ENCODE results near the gene SLC44A5. TPM values are rescaled to one million over a fixed set of nuclear protein-coding genes. Genes with fewer than 3 reads are reported as not detected.
"Not testable (repeated sequence)": the region's sequence is repeated elsewhere in the genome, so short reads cannot be mapped to it uniquely, and the experiment has no call there.

SLC44A5 gene
- total and polyA plus RNA-seq, 10 of the 15 experiments (the other 5 are each of a cell fraction or from before 2014, with no cell fraction given) = 0.04 to 1.3 TPM; not detected in 8

GRCh38 chr1:75188892-75189291 lies 422.0 kb downstream of the SLC44A5 start:
- RAD21 ChIA-PET (ENCODE audit: unreplicated experiment) = no interaction called here
- Histone ChIP-seq H3K9me3 (replicated peaks; ENCODE audit: control insufficient read depth, insufficient read depth, low read length) (no peaks in the 10 kb centered on the region), H3K4me1 (ENCODE audit: control insufficient read depth, insufficient read depth, low read length) (no peaks in the 10 kb centered on the region), H4K20me1 (ENCODE audit: control insufficient read depth, insufficient read depth) (no peaks in the 10 kb centered on the region), H3K27ac (ENCODE audit: control insufficient read depth, insufficient read depth) (no peak overlapping the region), H3K4me3 (no peak overlapping the region), H3K36me3 (ENCODE audit: control insufficient read depth in 2 of 2, insufficient read depth in 2 of 2, low read length in 1 of 2) (no peaks in the 10 kb centered on the region), H3K9ac (ENCODE audit: control insufficient read depth, insufficient read depth, low read length) (no peak overlapping the region), H3K79me2 (ENCODE audit: control insufficient read depth, insufficient read depth, low read length) (no peaks in the 10 kb centered on the region), H2AFZ (ENCODE audit: control insufficient read depth, low read depth, low read length) (no peak overlapping the region), H3K27me3 (replicated peaks in 1 of 2; ENCODE audit: control insufficient read depth in 2 of 2, insufficient read depth in 2 of 2, low read length in 1 of 2) (no peaks in the 10 kb centered on the region; a peak in 1 of 4 replicates), H3K4me2 (ENCODE audit: control insufficient read depth, insufficient read depth) (no peak overlapping the region)
- no peak for TF ChIP-seq CEBPB (IDR thresholded peaks at IDR 0.05; ENCODE audit: borderline replicate concordance in 1 of 2, low read depth in 2 of 2, low read length in 2 of 2)
- no peak for TF ChIP-seq MTA2 (IDR thresholded peaks at IDR 0.05; ENCODE audit: low read depth)
- no peak for TF ChIP-seq PAX8 (IDR thresholded peaks at IDR 0.05)
- no peak for TF ChIP-seq LARP7 (IDR thresholded peaks at IDR 0.05)
- no peak for TF ChIP-seq MEF2B (IDR thresholded peaks at IDR 0.05; ENCODE audit: partially characterized antibody, poor library complexity, severe bottlenecking)
- no peak for TF ChIP-seq ZZZ3 (IDR thresholded peaks at IDR 0.05; ENCODE audit: control insufficient read depth, insufficient read length, low read depth)
- TF ChIP-seq SKIL (IDR thresholded peaks at IDR 0.05; ENCODE audit: low read depth, poor library complexity, severe bottlenecking) = no peak
- no peak for TF ChIP-seq SREBF1 (IDR thresholded peaks at IDR 0.05; ENCODE audit: low read length)
- no peak for TF ChIP-seq ZBED1 (IDR thresholded peaks at IDR 0.05; ENCODE audit: borderline replicate concordance)
- no peak for TF ChIP-seq RUNX3 (IDR thresholded peaks at IDR 0.05; ENCODE audit: low read length)
- 50% methylated on average over 1 of the region's 1 CpG for WGBS (ENCODE audit: insufficient coverage, insufficient replicate concordance, low lambda C conversion rate, missing lambda C conversion rate)
- POLR2A ChIA-PET = no interaction called here
- in situ Hi-C loops (cut with MboI) (no loop called here), intact Hi-C loops (cut with micrococcal nuclease; ENCODE audit: unreplicated experiment) (no loop called here)
- FAIRE-seq (no peak), ATAC-seq (no peak), DNase-seq (ENCODE audit: low read depth, low spot score) (no peak)
- CTCF ChIA-PET = interaction anchor here (0.6 to 1.8 kb wide), 2 partner anchors 14 to 525 kb away, joined by 3 to 4 read pairs; no protein-coding TSS in a partner anchor
- no TSS peak for BruUV-seq (replicated peaks)
- SMC1A ChIA-PET (ENCODE audit: uncharacterized antibody, unreplicated experiment) = no interaction called here

- H3K27ac ChIP-seq (ENCODE audit: control insufficient read depth, insufficient read depth); POLR2A ChIA-PET; H3K9ac ChIP-seq (ENCODE audit: control insufficient read depth, insufficient read depth, low read length); RAD21 ChIA-PET (ENCODE audit: unreplicated experiment); H3K79me2 ChIP-seq (ENCODE audit: control insufficient read depth, insufficient read depth, low read length); BruUV-seq (replicated peaks); CTCF ChIA-PET; DNase-seq (ENCODE audit: low read depth, low spot score); SMC1A ChIA-PET (ENCODE audit: uncharacterized antibody, unreplicated experiment); H3K9me3 ChIP-seq (replicated peaks; ENCODE audit: control insufficient read depth, insufficient read depth, low read length); H3K4me1 ChIP-seq (ENCODE audit: control insufficient read depth, insufficient read depth, low read length); H3K4me2 ChIP-seq (ENCODE audit: control insufficient read depth, insufficient read depth); ATAC-seq; intact Hi-C loops (cut with micrococcal nuclease; ENCODE audit: unreplicated experiment); FAIRE-seq; in situ Hi-C loops (cut with MboI); H3K27me3 ChIP-seq (replicated peaks in 1 of 2; ENCODE audit: control insufficient read depth in 2 of 2, insufficient read depth in 2 of 2, low read length in 1 of 2); H2AFZ ChIP-seq (ENCODE audit: control insufficient read depth, low read depth, low read length); H3K36me3 ChIP-seq (ENCODE audit: control insufficient read depth in 2 of 2, insufficient read depth in 2 of 2, low read length in 1 of 2); H3K4me3 ChIP-seq; H4K20me1 ChIP-seq (ENCODE audit: control insufficient read depth, insufficient read depth): not testable (repeated sequence)
- 43% methylated on average over 13 of the region's 13 CpGs for WGBS (ENCODE audit: insufficient coverage, insufficient replicate concordance, low lambda C conversion rate, missing lambda C conversion rate)
These were observed 429.5 kb downstream of the SLC44A5 start for GRCh38 chr1:75181214-75181955.

Measured in GM12878 (cell line).